Measurements from ENCODE around the gene TGFA.

- TF ChIP-seq EZH2phosphoT487 (IDR thresholded peaks at IDR 0.05; ENCODE audit: borderline replicate concordance) (no peak), CTCF (IDR thresholded peaks at IDR 0.05 in 2 of 3, conservative IDR thresholded peaks at IDR 0.05 in 1 of 3; ENCODE audit: borderline replicate concordance in 1 of 3, insufficient read depth in 1 of 3, low read depth in 2 of 3, low read length in 2 of 3) (no peak), POLR2A (IDR thresholded peaks at IDR 0.05; ENCODE audit: borderline replicate concordance, extremely low read depth, insufficient read depth, insufficient read length) (no peak), EGR1 (IDR thresholded peaks at IDR 0.05; ENCODE audit: low read depth) (no peak), YY1 (IDR thresholded peaks at IDR 0.05; ENCODE audit: extremely low read depth, insufficient replicate concordance, low read depth, low read length) (no peak)
- TF ChIP-seq, protein P1, sequence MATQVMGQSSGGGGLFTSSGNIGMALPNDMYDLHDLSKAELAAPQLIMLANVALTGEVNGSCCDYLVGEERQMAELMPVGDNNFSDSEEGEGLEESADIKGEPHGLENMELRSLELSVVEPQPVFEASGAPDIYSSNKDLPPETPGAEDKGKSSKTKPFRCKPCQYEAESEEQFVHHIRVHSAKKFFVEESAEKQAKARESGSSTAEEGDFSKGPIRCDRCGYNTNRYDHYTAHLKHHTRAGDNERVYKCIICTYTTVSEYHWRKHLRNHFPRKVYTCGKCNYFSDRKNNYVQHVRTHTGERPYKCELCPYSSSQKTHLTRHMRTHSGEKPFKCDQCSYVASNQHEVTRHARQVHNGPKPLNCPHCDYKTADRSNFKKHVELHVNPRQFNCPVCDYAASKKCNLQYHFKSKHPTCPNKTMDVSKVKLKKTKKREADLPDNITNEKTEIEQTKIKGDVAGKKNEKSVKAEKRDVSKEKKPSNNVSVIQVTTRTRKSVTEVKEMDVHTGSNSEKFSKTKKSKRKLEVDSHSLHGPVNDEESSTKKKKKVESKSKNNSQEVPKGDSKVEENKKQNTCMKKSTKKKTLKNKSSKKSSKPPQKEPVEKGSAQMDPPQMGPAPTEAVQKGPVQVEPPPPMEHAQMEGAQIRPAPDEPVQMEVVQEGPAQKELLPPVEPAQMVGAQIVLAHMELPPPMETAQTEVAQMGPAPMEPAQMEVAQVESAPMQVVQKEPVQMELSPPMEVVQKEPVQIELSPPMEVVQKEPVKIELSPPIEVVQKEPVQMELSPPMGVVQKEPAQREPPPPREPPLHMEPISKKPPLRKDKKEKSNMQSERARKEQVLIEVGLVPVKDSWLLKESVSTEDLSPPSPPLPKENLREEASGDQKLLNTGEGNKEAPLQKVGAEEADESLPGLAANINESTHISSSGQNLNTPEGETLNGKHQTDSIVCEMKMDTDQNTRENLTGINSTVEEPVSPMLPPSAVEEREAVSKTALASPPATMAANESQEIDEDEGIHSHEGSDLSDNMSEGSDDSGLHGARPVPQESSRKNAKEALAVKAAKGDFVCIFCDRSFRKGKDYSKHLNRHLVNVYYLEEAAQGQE (IDR thresholded peaks at IDR 0.05; ENCODE audit: low read depth): no peak
Measured at GRCh38 chr2:70496819-70497218, 56.8 kb downstream of the TGFA start.

Data from HCT116 (cell line).